Measurements from ENCODE around the gene MAFG.
"Not testable (repeated sequence)": the region's sequence is repeated elsewhere in the genome, so short reads cannot be mapped to it uniquely, and the experiment has no call there.

The MAFG gene

DNA sequence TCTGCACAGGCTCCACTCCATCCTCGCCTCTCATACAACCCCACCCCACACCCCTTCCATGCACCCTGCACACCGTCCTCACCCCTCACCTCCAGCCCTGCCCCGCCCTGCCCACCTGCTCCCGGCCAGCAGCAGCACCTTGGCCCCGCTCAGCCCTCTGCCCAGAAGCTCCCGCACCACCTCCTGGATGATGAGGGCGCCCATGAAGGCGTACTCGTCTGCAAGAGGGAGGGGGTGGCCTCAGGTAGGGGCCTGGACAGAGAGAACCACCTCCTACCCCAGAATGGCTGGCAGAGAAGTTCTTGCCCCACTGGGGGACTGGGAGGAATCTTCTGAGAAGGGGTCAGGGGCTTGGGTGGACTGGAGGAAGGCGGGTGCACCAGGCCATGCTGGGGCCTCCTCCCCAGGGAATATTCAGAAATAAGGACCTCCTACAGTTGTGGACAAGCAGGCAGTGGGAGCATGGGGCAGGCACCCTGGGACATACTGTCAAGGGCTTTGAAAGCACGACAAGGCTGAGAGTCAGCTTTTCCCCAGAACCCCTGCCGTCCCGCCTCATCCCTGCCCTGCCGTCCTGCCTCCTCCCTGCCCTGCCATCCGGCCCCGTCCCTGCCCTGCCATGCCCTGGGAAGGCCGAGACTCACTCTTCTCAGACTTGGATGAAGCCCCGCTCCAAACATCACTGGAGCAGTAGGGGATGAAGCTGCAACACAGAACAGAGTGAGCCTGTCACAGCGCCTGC, 30.3 kb upstream of the MAFG start:
- no peak for DNase-seq

GRCh38 chr17:81956607-81957589, 29.4 kb upstream of the MAFG start:
- DNase-seq: no peak

GRCh38 chr17:81955756-81956544, 28.4 kb upstream of the MAFG start:
- no peak for DNase-seq

DNA sequence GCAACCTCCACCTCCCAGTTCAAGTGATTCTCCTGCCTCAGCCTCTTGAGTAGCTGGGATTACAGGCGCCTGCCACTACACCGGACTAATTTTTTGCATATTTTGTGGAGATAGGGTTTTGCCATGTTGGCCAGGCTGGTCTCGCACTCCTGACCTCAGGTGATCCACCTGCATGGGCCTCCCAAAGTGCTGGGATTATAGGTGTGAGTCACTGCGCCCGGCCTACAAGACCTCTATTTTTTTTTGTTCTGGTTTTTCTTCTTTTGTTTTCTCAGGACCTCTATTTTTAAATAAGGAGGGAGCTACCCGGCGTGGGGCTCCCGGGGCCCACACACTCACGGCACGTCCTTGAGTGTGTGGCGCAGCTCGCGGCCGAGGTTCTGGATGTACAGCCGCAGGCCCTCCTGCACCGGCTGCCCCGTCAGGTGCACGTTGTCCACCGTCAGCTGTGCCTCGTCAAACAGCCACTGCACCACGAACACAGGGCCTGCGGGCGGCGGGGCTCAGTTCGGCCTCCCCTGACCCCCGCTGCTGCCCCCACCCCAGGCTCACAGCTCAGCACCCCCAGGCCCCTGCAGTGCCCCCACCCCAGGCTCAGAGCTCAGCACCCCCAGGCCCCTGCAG, 27.6 kb upstream of the MAFG start:
- no peak for DNase-seq

- DNase-seq: no peak
Measured at GRCh38 chr17:81954131-81955057, 26.9 kb upstream of the MAFG start.

DNA sequence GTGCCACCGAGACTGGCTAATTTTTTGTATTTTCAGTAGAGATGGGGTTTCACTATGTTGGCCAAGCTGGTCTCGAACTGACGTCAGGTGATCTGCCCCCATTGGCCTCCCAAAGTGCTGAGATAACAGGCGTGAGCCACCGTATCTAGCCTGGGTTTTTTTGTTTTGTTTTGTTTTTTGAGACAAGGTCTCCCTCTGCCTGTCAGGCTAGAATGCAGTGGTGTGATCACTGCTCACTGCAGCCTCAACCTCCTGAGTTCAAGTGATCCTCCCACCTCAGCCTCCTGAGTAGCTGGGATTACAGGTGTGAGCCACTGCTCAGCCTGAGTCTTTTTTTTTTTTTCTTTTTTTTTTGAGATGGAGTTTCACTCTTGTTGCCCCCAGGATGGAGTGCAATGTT, 25.9 kb upstream of the MAFG start:
- DNase-seq: not testable (repeated sequence)

DNA sequence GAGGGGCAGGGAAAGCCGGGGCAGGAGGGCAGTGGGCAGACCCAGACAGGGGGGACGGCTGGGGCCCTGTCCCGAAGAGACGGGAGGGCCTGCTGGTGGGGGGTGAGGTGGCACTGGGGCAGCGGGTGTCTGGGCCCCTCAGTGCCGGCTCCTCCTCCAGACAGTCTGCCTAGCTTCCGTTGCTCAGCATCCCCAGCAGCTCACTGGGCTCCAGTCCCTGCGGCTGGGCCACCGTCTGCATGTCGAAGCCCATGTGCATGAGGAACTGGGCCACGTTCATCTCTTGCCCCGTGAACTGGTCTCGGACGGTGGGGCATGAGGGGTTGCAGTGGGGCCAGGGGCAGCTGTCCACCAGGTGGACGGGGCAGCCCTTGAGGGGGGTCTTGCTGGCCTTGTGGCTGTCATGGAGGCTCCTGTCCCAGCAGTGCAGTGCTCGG, 25.3 kb upstream of the MAFG start:
- no peak for DNase-seq

DNA sequence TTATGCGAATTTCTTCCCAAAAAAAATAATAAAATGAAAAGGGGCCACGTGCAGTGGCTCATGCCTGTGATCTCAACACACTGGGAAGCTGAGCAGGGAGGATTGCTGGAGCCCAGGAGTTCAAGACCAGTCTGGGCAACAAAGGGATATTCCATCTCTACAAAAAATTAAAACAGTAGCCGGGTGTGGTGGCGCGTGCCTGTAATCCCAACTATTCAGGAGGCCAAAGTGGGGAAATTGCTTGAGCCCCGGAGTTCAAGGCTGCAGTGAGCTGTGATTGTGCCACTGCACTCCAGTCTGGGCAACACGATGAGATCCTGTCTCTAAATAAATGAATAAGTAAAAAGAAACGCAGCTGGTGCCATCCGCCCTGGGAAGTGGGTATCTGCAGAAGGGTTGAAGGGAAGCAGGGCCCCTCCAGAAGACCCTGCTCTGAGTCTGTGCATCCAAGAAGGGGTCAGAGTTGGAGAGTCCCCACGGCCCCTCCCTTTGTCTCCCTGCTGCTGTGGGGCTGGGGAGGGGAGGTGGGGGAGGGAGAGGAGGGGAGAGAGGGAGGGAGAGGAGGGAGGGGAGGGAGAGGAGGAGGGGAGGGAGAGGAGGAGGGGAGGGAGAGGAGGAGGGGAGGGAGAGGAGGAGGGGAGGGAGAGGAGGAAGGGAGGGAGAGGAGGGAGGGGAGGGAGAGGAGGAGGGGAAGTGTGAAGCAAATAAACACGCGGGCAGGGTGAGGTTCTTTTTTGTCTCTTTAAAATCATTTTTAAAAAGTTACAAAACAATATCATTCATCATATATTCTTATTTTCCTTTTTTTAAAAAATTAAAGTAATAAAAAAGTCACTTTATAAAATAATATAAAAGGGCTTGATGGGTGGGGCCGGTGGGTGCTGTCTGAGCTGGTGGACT, 24.5 kb upstream of the MAFG start:
- no peak for DNase-seq

- no peak for DNase-seq
Measured at GRCh38 chr17:81950501-81950900, 23.0 kb upstream of the MAFG start.

GRCh38 chr17:81948635-81949378, 21.3 kb upstream of the MAFG start:
- DNase-seq: no peak

GRCh38 chr17:81947189-81947588, 19.7 kb upstream of the MAFG start, which contains the start of gene MYADML2:
TSS of gene MYADML2 (minus strand) at chr17:81947233. CDS start at chr17:81941741, 5,492 bp downstream.
- DNase-seq: no peak

DNA sequence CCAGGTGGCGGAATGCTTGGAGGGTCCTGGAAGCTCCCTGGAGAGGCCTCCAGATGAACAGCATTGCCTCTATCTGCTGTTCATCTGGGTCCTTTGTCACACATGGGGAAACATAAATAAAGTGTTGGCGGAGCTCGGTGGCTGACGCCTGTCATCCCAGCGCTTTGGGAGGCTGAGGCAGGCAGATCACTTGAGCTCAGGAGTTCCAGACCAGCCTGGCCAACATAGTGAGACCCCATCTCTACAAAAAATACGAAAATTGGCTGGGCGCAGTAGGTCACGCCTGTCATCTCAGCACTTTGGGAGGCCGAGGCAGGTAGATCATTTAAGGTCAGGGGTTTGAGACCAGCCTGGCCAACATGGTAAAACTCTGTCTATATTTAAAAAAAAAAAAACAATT, 17.3 kb upstream of the MAFG start:
- no peak for DNase-seq

GRCh38 chr17:81942167-81942553, 14.6 kb upstream of the MAFG start:
- DNase-seq: no peak

- no peak for DNase-seq
Measured at GRCh38 chr17:81941484-81942166, 14.1 kb upstream of the MAFG start.

DNA sequence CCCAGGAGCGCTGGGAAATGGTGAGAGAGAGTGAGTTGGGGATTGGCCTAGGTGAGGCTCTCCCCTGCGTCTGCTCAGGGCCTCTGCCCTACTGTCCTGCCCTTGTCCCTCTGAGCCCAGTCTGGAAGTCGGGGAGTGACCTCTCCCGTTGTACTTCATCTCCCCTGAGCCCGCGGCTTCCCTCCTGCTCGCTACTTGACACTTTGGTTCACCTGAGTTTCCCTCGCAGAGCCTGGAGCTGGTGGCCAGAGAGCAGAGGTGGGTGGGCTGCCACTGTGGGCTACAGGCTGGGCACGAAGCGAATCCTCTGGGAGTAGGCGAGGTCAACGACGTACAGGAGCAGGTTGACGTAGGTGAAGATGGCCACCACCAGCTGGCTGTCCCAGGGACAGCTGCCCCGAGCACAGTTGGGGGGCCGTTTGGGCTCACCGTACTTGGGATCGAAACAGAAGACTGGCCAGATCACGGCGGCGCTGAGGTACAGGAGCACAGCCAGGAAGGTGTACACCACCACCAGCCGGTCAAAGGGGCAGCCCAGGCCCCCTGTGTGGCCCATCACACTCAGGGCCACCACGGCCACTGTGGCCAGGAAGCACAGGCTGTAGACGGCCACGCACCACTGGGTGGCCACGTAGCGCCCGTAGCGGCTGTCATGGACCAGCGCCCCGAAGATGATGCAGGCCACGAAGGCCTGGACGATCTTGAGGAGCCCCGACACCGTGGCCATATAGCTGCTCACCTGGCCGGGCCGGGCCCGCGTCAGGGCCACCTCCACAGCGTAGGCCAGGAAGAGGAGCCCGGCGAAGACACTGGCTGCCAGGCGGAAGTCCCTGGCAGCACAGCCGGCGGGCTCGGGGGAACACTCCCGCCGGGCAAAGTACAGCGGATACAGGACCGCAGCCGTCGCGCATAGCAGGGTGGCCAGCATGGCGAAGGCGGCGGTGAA, 13.3 kb upstream of the MAFG start:
- no peak for DNase-seq

DNA sequence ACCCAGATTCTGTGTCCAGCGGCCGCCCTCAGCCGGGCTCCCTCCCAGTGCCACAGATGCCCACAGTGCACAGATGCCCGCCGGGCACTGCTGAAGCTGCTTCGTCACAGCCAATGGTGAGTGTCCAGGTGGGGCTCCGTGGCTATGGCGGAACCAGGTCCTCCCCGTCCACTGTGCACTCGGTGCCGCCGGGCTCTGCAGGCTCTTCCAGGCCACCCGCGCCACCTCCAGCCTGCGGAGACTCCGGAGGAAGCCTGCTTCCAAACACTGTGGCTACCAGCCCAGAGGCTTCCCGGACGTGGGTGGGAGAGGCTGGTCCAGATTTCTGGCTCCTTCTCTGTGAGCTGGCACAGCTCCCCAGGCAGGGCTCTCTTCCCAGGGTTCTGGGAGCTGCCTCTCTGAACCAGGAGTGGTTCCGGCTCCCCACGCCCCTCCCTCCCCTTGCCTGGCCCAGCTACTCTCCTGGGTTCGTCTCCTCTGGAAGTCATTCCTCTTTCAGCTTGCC, 12.4 kb upstream of the MAFG start:
- DNase-seq: no peak

DNA sequence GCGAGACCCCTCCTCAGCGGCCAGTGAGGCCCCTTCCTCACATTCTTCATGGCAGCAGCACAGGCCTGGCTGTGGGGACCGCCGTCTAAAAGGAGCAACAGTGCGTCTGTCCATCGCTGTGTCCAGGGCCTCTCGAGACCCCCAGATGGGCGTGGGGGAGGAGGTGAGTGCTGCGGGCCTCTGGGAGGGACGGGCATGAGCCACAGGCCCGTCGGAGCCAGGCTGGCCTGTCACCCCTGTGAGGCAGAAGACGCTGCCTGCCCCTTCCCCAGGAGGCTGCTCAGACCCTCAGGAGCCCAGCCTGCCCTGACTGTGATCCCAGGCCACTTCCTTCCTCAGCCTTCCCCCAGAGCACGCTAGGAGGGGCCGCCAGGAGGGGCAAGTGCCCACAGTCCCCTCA, 11.7 kb upstream of the MAFG start:
- no peak for DNase-seq

- DNase-seq: no peak
Measured at GRCh38 chr17:81935709-81936084, 8.2 kb upstream of the MAFG start.
